HG02678 (cell line): ENCODE results near the gene C10orf143.
"Not testable (repeated sequence)": the region's sequence is repeated elsewhere in the genome, so short reads cannot be mapped to it uniquely, and the experiment has no call there.

ENCODE experiments used
- ATAC-seq: cut with Tn5 transposase; IDR thresholded peaks from one replicate; pipeline ENCODE4 v1.9.1; 2021; ENCODE audit warnings: mild to moderate bottlenecking, moderate library complexity; ENCODE audit not compliant: unreplicated experiment

The C10orf143 gene

GRCh38 chr10:130037169-130037661, 73.4 kb downstream of the C10orf143 start:
- no peak for ATAC-seq

GRCh38 chr10:130036296-130037065, 74.1 kb downstream of the C10orf143 start:
- no peak for ATAC-seq

GRCh38 chr10:130029209-130029608, 81.4 kb downstream of the C10orf143 start:
- no peak for ATAC-seq

DNA sequence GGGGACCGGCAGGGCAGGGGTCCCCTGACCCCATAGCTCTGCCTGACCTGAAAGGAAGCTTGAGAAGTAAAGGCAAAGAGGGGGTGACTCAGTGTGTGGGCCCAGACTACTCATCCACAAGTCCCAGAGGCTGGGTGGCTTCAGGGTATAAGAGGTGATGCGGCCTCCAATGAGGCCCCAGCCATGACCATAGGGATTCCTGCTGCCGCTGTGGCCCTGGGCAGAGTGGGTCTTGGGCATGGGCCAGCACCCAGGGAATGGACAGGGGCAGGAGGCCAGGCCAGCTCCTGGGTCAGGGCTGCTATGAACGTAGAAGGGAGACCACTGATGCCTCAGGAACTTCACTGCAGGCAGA, 82.2 kb downstream of the C10orf143 start:
- ATAC-seq = no peak

- ATAC-seq = no peak
Observed at GRCh38 chr10:130027716-130028464, 82.7 kb downstream of the C10orf143 start.

GRCh38 chr10:130026670-130027456, 83.8 kb downstream of the C10orf143 start:
- ATAC-seq = no peak

DNA sequence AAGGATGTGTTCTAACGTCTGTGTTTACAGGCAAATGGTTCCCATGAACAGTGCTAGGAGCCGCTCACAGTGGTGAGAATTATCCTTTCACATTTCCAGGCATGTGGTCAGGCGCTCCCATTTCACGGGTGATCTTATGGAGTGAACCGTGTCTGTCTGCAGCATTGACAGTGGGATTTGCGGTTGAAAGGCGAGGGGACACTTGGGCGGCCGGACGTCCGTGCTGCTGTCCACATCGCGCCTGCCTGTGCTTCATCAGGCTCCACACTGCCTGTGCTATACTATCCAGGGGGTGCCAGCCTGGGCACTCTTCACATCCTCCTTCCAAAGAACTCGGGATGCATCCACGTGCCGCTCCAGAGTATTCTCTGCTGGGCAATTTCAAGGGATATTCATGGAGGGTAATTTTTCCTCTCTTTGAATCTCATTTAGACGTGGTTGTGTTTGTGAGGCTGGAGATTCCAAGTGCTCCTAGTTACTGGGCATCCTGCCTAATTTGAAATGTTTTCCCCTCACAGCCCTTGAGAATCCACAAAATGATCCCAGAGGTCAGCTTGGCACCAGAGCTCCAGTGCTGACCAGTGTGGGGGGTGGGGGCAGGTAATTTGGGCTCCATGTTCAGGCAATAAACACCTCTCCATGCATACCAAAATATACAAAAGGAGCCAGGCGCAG, 84.7 kb downstream of the C10orf143 start:
- no peak for ATAC-seq

DNA sequence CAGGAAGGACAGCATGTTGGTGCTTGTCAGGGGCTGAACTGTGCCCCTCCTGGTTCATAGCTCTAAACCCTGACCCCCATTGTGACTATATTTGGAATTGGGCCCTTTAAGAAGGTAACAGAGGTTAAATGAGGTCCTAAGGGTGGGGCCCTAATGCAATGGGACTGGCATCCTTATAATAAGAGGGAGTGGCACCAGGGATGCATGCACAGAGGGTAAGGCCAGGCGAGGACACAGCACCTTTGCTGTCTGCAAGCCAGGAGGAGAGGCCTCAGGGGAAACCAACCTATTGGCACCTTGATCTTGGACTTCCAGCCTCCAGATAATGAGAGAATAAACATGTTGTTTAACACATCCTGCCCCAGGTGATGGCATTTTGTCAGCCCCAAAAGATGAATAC, 85.3 kb downstream of the C10orf143 start:
- ATAC-seq = no peak

- no peak for ATAC-seq
Observed at GRCh38 chr10:130024779-130025325, 85.8 kb downstream of the C10orf143 start.

- not testable (repeated sequence) for ATAC-seq
Observed at GRCh38 chr10:130024326-130024725, 86.3 kb downstream of the C10orf143 start.

DNA sequence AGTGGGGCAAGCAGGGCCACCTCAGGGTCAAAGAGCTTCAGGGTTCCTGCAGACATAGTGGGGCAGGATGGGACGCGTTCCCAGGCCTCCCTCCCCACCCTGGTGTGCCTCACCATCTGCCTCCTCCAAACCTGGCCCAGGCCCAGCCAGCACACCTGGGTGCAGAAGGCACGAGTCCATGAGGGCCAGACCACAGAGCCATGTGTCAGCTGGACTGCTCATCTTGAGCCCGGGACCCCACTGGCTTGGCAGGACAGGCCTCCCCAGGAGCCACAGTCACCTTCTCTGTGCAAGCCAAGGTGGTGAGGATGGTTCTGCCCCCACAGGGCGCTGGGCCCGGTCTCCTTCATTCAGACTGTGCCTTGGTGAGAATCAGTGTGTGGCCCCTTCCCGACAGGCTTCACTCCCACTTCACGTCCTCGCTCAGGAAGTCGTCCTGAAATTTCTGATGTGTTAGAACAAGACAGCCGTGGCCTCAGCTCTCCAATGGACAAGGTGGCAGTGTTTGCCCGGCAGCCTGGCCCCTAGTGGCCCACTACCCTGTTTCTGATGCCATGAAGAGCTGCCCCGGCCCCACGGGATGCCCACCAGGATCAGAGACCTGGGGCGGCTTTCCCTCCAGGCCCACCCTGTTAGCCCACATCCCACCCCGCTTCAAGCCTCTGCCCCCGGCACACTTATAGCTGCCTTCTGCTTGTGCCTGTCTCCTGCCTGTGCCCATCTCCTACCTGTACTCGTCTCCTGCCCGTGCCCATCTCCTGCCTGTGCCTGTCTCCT, 87.0 kb downstream of the C10orf143 start:
- no peak for ATAC-seq

GRCh38 chr10:130022511-130023299, 87.9 kb downstream of the C10orf143 start:
- ATAC-seq = no peak

DNA sequence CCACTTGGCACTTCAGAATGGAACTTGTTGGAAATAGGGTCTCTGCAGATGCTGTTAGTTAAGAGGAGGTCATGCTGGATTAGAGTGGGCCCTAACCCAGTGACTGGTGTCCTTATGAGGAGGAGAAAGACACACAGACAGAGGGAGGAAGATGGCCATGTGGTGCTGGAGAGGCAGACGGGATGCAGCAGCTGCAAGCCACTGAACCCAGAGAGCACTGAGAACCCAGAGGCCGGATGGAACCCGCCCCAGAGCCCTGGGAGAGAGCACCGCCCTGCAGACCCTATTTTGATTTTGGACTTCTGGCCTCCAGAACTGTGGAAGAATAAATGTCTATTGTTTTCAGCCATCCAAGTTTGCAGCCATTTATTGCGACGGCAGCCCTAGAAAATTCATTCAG, 88.5 kb downstream of the C10orf143 start:
- no peak for ATAC-seq

GRCh38 chr10:130021383-130021950, 89.2 kb downstream of the C10orf143 start:
- ATAC-seq = no peak

- no peak for ATAC-seq
Observed at GRCh38 chr10:130020651-130021382, 89.8 kb downstream of the C10orf143 start.

DNA sequence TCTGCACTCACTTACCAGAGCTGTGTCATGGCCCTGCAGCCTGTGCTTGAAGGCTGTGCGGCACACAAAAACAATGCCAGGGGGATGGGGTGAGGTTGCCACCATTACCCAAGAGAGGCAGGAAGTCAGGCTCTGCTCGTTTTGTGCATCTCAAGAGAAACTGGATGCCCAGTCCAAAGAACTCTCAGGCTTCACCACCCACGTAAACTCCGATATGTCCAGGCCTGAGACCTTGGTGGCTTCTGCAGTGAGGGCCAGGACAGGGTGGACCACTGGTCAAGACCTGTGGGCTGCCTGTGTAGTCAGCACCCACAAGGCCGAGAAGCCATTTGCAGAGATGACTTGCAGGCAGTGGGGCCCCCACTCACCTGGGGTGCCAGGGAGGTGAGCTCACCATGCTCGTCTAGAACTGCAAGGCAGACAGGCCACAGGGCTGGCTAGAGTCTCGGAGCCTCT, 91.9 kb downstream of the C10orf143 start:
- ATAC-seq = no peak

DNA sequence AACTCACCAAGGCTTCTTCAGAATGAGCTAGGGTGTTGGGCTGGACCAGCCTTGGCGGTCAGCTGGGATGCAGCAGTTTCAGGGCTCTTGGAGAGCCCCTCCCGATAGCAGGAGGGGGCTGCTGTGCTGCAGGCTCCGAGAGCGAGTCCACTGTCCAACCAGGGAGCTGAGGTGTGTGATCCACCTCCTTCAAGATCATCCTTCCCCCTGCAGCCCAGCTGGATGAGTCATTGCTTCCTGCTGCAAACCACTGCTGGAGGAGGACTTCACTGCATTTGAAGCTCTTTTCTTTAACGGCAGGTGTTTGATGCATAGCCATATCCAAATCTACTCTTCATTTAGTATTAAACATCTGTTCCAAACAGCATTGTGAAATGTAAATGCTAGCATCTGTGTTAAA, 92.4 kb downstream of the C10orf143 start:
- no peak for ATAC-seq

DNA sequence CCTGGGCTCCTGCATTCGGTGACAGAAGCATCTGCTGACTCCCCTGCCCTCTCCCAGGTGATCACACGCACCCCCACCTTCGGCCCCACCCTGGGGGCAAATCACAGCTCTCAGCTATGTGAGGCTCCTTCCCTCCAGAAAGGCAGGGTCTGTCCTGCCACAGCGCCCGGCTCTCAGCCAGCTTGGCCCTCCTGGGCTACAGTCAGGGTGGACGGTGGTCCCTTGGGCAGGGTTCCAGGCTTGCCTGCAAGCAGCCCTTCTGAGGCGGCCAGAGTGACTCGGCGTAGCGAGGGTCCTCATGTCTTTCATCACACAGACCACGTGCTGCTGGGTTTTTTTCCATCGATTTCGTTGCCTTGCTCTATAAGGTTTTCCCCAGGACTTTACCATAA, 93.0 kb downstream of the C10orf143 start:
- no peak for ATAC-seq
